Neural cell (in vitro differentiated cells): ENCODE data around the gene TULP4. TPM values are rescaled to one million over a fixed set of nuclear protein-coding genes. Genes with fewer than 3 reads are reported as not detected.
"Not testable (repeated sequence)": the region's sequence is repeated elsewhere in the genome, so short reads cannot be mapped to it uniquely, and the experiment has no call there.

Source experiments
- H2AFZ ChIP-seq: fragments of 200-600, 300-800 bp; sonication (generic), shearing (Covaris generic); 2 replicates; pipeline ENCODE4 v1.6.0; 2014; ENCODE audit warnings: low read depth, mild to moderate bottlenecking, antibody characterized with exemption, low read length, moderate library complexity
- H3F3A ChIP-seq: fragments of 200-600 bp; shearing (Covaris generic); 2 replicates; pipeline ENCODE4 v1.6.1; 2016; ENCODE audit warnings: mild to moderate bottlenecking, moderate library complexity, mixed read lengths, antibody characterized with exemption, low read length; ENCODE audit not compliant: insufficient read depth, poor library complexity, severe bottlenecking
- H3K27ac ChIP-seq: fragments of 200-600, 300-800 bp; sonication (generic), shearing (Covaris generic); 2 replicates; pipeline ENCODE4 v1.5.1; 2014; ENCODE audit warnings: mild to moderate bottlenecking, low read length, moderate library complexity
- H3K27me3 ChIP-seq: fragments of 300-800, 200-600 bp; sonication (generic), shearing (Covaris generic); 2 replicates; pipeline ENCODE4 v1.6.0; 2014; ENCODE audit warnings: mild to moderate bottlenecking, low read depth, low read length, moderate library complexity; ENCODE audit not compliant: insufficient read depth
- H3K36me3 ChIP-seq: fragments of 300-800, 200-600 bp; sonication (generic), shearing (Covaris generic); 2 replicates; pipeline ENCODE4 v1.5.1; 2014; ENCODE audit warnings: mild to moderate bottlenecking, antibody characterized with exemption, low read length, moderate library complexity; ENCODE audit not compliant: insufficient read depth
- H3K4me2 ChIP-seq: fragments of 300-800, 200-600 bp; sonication (generic), shearing (Covaris generic); 2 replicates; pipeline ENCODE4 v1.6.0; 2014; ENCODE audit warnings: mild to moderate bottlenecking, low read length
- H3K4me3 ChIP-seq: fragments of 300-800, 200-600 bp; sonication (generic), shearing (Covaris generic); 2 replicates; pipeline ENCODE4 v1.5.1; 2014; ENCODE audit warnings: mild to moderate bottlenecking, low read length, moderate library complexity
- H3K79me2 ChIP-seq: fragments of 200-600 bp; shearing (Covaris generic); replicated peaks from 2 replicates; pipeline ENCODE4 v1.6.0; 2014; ENCODE audit warnings: mild to moderate bottlenecking, low read length, moderate library complexity; ENCODE audit not compliant: insufficient read depth
- H3K9ac ChIP-seq: fragments of 300-800, 200-600 bp; sonication (generic), shearing (Covaris generic); 2 replicates; pipeline ENCODE4 v1.6.1; 2016; ENCODE audit warnings: mild to moderate bottlenecking, low read length, mixed read lengths
- H3K9me2 ChIP-seq: fragments of 200-600 bp; shearing (Covaris generic); 2 replicates; pipeline ENCODE4 v1.6.1; 2016; ENCODE audit warnings: mild to moderate bottlenecking, low read length, mixed read lengths; ENCODE audit not compliant: insufficient read depth
- H3K9me3 ChIP-seq: fragments of 200-600, 300-800 bp; sonication (generic), shearing (Covaris generic); 2 replicates; pipeline ENCODE4 v1.6.1; 2016; ENCODE audit warnings: mild to moderate bottlenecking, mixed run types, low read length, moderate library complexity, mixed read lengths
- H4K20me1 ChIP-seq: fragments of 200-600 bp; shearing (Covaris generic); 2 replicates; pipeline ENCODE4 v1.6.1; 2016; ENCODE audit warnings: mild to moderate bottlenecking, mixed run types; ENCODE audit not compliant: insufficient read depth
- CTCF ChIP-seq: fragments of 450-650 bp; IDR thresholded peaks from 2 replicates; pipeline ENCODE4 v1.5.1; 2014; ENCODE audit warnings: antibody characterized with exemption, mild to moderate bottlenecking, moderate library complexity; ENCODE audit not compliant: poor library complexity, severe bottlenecking
- EP300 ChIP-seq: fragments of 450-650 bp; conservative IDR thresholded peaks from 2 replicates; pipeline ENCODE4 v1.6.1; 2014; ENCODE audit warnings: antibody characterized with exemption, mild to moderate bottlenecking, moderate library complexity; ENCODE audit not compliant: poor library complexity, severe bottlenecking
- EZH2 ChIP-seq: fragments of 200-600, 300-800 bp; shearing (Covaris generic), sonication (generic); IDR thresholded peaks from 2 replicates; pipeline ENCODE4 v1.6.1; 2014; ENCODE audit warnings: antibody characterized with exemption, low read length, borderline replicate concordance, mild to moderate bottlenecking; ENCODE audit not compliant: insufficient read depth, poor library complexity, severe bottlenecking
- MXI1 ChIP-seq: fragments of 450-650 bp; conservative IDR thresholded peaks from 2 replicates; pipeline ENCODE4 v1.6.1; 2014; ENCODE audit warnings: antibody characterized with exemption, mild to moderate bottlenecking; ENCODE audit not compliant: poor library complexity, severe bottlenecking
- POLR2AphosphoS5 ChIP-seq: IDR thresholded peaks from 2 replicates; pipeline ENCODE4 v1.6.1; 2012
- RAD21 ChIP-seq: fragments of 450-650 bp; conservative IDR thresholded peaks from 2 replicates; pipeline ENCODE4 v1.6.1; 2014; ENCODE audit warnings: antibody characterized with exemption, mild to moderate bottlenecking, moderate library complexity
- REST ChIP-seq: IDR thresholded peaks from 2 replicates; pipeline ENCODE4 v1.6.1; 2012; ENCODE audit warnings: borderline replicate concordance
- SMC3 ChIP-seq: fragments of 450-650 bp; conservative IDR thresholded peaks from 2 replicates; pipeline ENCODE4 v1.6.1; 2014; ENCODE audit warnings: antibody characterized with exemption, mild to moderate bottlenecking, moderate library complexity; ENCODE audit not compliant: poor library complexity
- TAF1 ChIP-seq: IDR thresholded peaks from 2 replicates; pipeline ENCODE4 v1.6.1; 2012; ENCODE audit warnings: low read depth
- polyA plus RNA-seq: library from polyadenylated mRNA; depleted of rRNA; stranded (reverse); fragments of >200 nt; gene quantifications from 2 replicates; pipeline ENCODE4 v1.2.3, GENCODE V29; 2014

TULP4 gene
- polyA plus RNA-seq, 1 donor from 2014 or later: 30.6 TPM

- H3F3A ChIP-seq: no peaks in the 10 kb centered on the region
- H3K4me3 ChIP-seq: no peak overlapping the region
- no peaks in the 10 kb centered on the region for H3K36me3 ChIP-seq
- H3K9ac ChIP-seq: no peak overlapping the region
- H3K27me3 ChIP-seq: no peaks in the 10 kb centered on the region
- H3K27ac ChIP-seq: no peak overlapping the region
- no peaks in the 10 kb centered on the region for H3K9me2 ChIP-seq
- H3K4me2 ChIP-seq: no peak overlapping the region
- peaks cover 3% of the 10 kb centered on the region for H3K9me3 ChIP-seq
- H2AFZ ChIP-seq: no peak overlapping the region
- no peaks in the 10 kb centered on the region for H4K20me1 ChIP-seq
- H3K79me2 ChIP-seq: peaks cover 12% of the 10 kb centered on the region
- TF ChIP-seq RAD21: no peak
- TF ChIP-seq EZH2: no peak
- no peak for TF ChIP-seq CTCF
- no peak for TF ChIP-seq SMC3
- TF ChIP-seq POLR2AphosphoS5: no peak
- no peak for TF ChIP-seq TAF1
- no peak for TF ChIP-seq MXI1
- no peak for TF ChIP-seq EP300
Measured at GRCh38 chr6:158389193-158389919, 77.1 kb downstream of the TULP4 start.

- no peaks in the 10 kb centered on the region for H3F3A ChIP-seq
- H3K36me3 ChIP-seq: no peaks in the 10 kb centered on the region
- H3K27ac ChIP-seq: no peak overlapping the region
- no peak for TF ChIP-seq REST
- no peak for TF ChIP-seq SMC3
- no peak for TF ChIP-seq TAF1
- no peak for TF ChIP-seq RAD21
- TF ChIP-seq POLR2AphosphoS5: no peak
- no peak for TF ChIP-seq EP300
- no peak for TF ChIP-seq CTCF
- TF ChIP-seq EZH2: no peak
- TF ChIP-seq MXI1: no peak
- peaks cover 9% of the 10 kb centered on the region for H3K79me2 ChIP-seq
- H3K9me2 ChIP-seq: no peaks in the 10 kb centered on the region
- H3K9ac ChIP-seq: no peak overlapping the region
- no peak overlapping the region for H3K4me2 ChIP-seq
- no peak overlapping the region for H3K4me3 ChIP-seq
- no peak overlapping the region for H2AFZ ChIP-seq
- no peaks in the 10 kb centered on the region for H4K20me1 ChIP-seq
- peaks cover 3% of the 10 kb centered on the region for H3K9me3 ChIP-seq
- no peaks in the 10 kb centered on the region for H3K27me3 ChIP-seq
Measured at GRCh38 chr6:158391276-158391675, 79.0 kb downstream of the TULP4 start.

GRCh38 chr6:158391977-158392376, 79.7 kb downstream of the TULP4 start:
- H4K20me1 ChIP-seq, H3K27ac ChIP-seq, H3K79me2 ChIP-seq: not testable (repeated sequence)

More at GRCh38 chr6:158391977-158392376, 79.7 kb downstream of the TULP4 start:
- H2AFZ ChIP-seq, H3K9ac ChIP-seq, H3K9me3 ChIP-seq, H3K4me2 ChIP-seq, H3K27me3 ChIP-seq, H3K36me3 ChIP-seq, H3F3A ChIP-seq, H3K9me2 ChIP-seq, H3K4me3 ChIP-seq: not testable (repeated sequence)
